Measurements from ENCODE around the gene FIGLA.

DNA sequence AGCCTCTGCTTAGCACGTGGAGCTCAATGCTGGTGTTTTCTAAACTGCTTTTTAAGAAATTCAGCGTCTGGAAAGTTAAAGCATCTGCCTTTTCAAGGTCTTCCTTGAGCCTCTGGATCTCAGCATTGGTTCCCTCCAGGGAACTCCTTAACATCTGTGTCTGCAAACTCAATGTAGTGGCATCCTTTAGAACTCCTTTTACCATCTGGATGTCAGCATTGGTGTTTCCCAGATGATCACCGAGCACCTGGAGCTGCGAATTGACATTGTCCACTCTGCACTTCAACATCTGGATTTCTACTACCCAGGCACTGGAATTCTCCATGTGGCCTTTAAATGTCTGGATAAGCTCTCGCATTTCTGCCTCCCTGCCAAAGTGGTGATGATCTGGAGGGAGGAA is 26.3 kb upstream of the FIGLA start:
- TF ChIP-seq CTCF (optimal IDR thresholded peaks at IDR 0.05 in 1 of 3, IDR thresholded peaks at IDR 0.05 in 1 of 3, conservative IDR thresholded peaks at IDR 0.05 in 1 of 3; ENCODE audit: extremely low read depth in 1 of 3, insufficient read depth in 2 of 3, low read length in 3 of 3), result no peak
- no peak for TF ChIP-seq EZH2 (IDR thresholded peaks at IDR 0.05; ENCODE audit: low read length)
